ENCODE data around the gene MAP1B. TPM values are rescaled to one million over a fixed set of nuclear protein-coding genes. Genes with fewer than 3 reads are reported as not detected.

Gene MAP1B
- total RNA-seq, 1 experiment from 2014 or later = 8.9 TPM

DNA sequence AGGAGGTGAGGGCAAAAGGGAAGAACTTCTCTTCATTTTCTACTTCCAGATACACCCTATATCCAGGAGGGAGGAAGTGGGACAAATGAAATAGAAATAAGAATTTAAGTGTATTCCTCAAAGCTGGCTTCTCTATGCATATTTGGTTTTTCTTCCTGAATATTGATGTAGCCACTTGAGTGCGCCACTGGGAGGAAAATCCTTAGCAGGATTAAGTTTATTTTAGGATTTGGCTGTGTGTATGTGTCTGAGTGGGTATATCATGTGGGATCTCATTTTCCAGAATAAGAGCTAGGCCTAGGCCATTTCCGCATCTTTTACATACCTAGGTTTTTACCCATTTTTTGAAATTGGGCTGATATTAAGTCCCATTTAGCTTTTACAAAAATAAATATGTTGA, 42.5 kb downstream of the MAP1B start:
- no peaks in the 10 kb centered on the region for H3K9me2 ChIP-seq (ENCODE audit: insufficient read depth)
- CTCF ChIA-PET = interaction anchor here (1.6 to 1.7 kb wide), 2 partner anchors 99 to 158 kb away, joined by 5 to 7 read pairs; no protein-coding TSS in a partner anchor
- POLR2A ChIA-PET = no interaction called here
- no peaks in the 10 kb centered on the region for H3K27me3 ChIP-seq (ENCODE audit: insufficient read depth, low read length)
- no peak for TF ChIP-seq EGR1 (IDR thresholded peaks at IDR 0.05; ENCODE audit: low read depth)
- no peak for TF ChIP-seq CBX3 (IDR thresholded peaks at IDR 0.05; ENCODE audit: low read depth)
- peak; percentile 63 for TF ChIP-seq RAD21 (IDR thresholded peaks at IDR 0.05; ENCODE audit: low read depth)
- TF ChIP-seq JUND (IDR thresholded peaks at IDR 0.05) = no peak
- TF ChIP-seq SP1 (IDR thresholded peaks at IDR 0.05; ENCODE audit: low read depth) = no peak
- no peak for TF ChIP-seq ZNF274 (IDR thresholded peaks at IDR 0.05; ENCODE audit: low read depth, low read length)
- TF ChIP-seq FOSL1 (IDR thresholded peaks at IDR 0.05; ENCODE audit: low read depth) = no peak
- no peak for TF ChIP-seq CEBPB (IDR thresholded peaks at IDR 0.05; ENCODE audit: low read depth)
- peak in 2 of 3 experiments; percentile 30 to 49; a peak in 2 of 6 replicates for TF ChIP-seq CTCF (IDR thresholded peaks at IDR 0.05 in 2 of 3, conservative IDR thresholded peaks at IDR 0.05 in 1 of 3; ENCODE audit: borderline replicate concordance in 1 of 3, insufficient read depth in 1 of 3, low read depth in 2 of 3, low read length in 2 of 3)
- no peaks in the 10 kb centered on the region for H3K79me2 ChIP-seq (ENCODE audit: insufficient read depth, low read length)
- H2AFZ ChIP-seq (ENCODE audit: low read depth, low read length, poor library complexity, severe bottlenecking) = no peak overlapping the region
- H3K4me3 ChIP-seq (replicated peaks in 1 of 2; ENCODE audit: low read depth in 1 of 2, low read length in 2 of 2) = no peak overlapping the region
- ATAC-seq (0 out of 2 replicates have a peak, but pooled peaks have one; percentile 22), DNase-seq (ENCODE audit: low read depth, low spot score) (no peak)
- H3K9me3 ChIP-seq (ENCODE audit: control insufficient read depth in 1 of 2, insufficient read depth in 1 of 2, low read depth in 1 of 2, low read length in 2 of 2) = no peaks in the 10 kb centered on the region
- intact Hi-C loops (cut with micrococcal nuclease) = no loop called here
- no TSS peak for BruUV-seq (replicated peaks)
- H3K27ac ChIP-seq (ENCODE audit: low read depth, low read length) = no peak overlapping the region
- no peaks in the 10 kb centered on the region for H4K20me1 ChIP-seq (ENCODE audit: insufficient read depth)
- H3K4me1 ChIP-seq (ENCODE audit: control insufficient read depth in 1 of 2, insufficient read depth in 2 of 2, low read length in 2 of 2) = peaks cover 8 to 21% of the 10 kb centered on the region in 2 experiments; a peak in 3 of 4 replicates
- no peak overlapping the region for H3K9ac ChIP-seq (ENCODE audit: low read length)
- RAD21 ChIA-PET (ENCODE audit: low non-redundant PET in 1 of 2, low total read pairs in 2 of 2, uncharacterized antibody in 2 of 2, unreplicated experiment in 2 of 2) = interaction anchor here in 1 of 2 experiments (0.6 kb wide), 1 partner anchor 287 kb away, joined by 3 read pairs; no protein-coding TSS in a partner anchor
- no peaks in the 10 kb centered on the region for H3K36me3 ChIP-seq (ENCODE audit: control insufficient read depth in 1 of 2, insufficient read depth in 2 of 2, low read length in 2 of 2)
- no peak overlapping the region for H3K4me2 ChIP-seq (ENCODE audit: low read length)

GRCh38 chr5:72151169-72151568, 43.9 kb downstream of the MAP1B start:
- peaks cover 8 to 21% of the 10 kb centered on the region in 2 experiments; a peak in 3 of 4 replicates for H3K4me1 ChIP-seq (ENCODE audit: control insufficient read depth in 1 of 2, insufficient read depth in 2 of 2, low read length in 2 of 2)
- 0 out of 2 replicates have a peak overlapping the region, but pooled peaks have one; percentile 0 for H3K4me2 ChIP-seq (ENCODE audit: low read length)
- H3K36me3 ChIP-seq (ENCODE audit: control insufficient read depth in 1 of 2, insufficient read depth in 2 of 2, low read length in 2 of 2) = no peaks in the 10 kb centered on the region
- BruUV-seq (replicated peaks) = no TSS peak
- no peaks in the 10 kb centered on the region for H4K20me1 ChIP-seq (ENCODE audit: insufficient read depth)
- H2AFZ ChIP-seq (ENCODE audit: low read depth, low read length, poor library complexity, severe bottlenecking) = no peak overlapping the region
- ChIA-PET POLR2A (no interaction called here), RAD21 (ENCODE audit: low non-redundant PET in 1 of 2, low total read pairs in 2 of 2, uncharacterized antibody in 2 of 2, unreplicated experiment in 2 of 2) (no interaction called here), CTCF (no interaction called here)
- no peaks in the 10 kb centered on the region for H3K9me2 ChIP-seq (ENCODE audit: insufficient read depth)
- TF ChIP-seq FOSL1 (IDR thresholded peaks at IDR 0.05; ENCODE audit: low read depth) (no peak), POLR2A (IDR thresholded peaks at IDR 0.05; ENCODE audit: borderline replicate concordance, extremely low read depth, insufficient read depth, insufficient read length) (no peak), ZNF274 (IDR thresholded peaks at IDR 0.05; ENCODE audit: low read depth, low read length) (no peak), EGR1 (IDR thresholded peaks at IDR 0.05; ENCODE audit: low read depth) (no peak), ATF3 (IDR thresholded peaks at IDR 0.05) (no peak), TCF7L2 (IDR thresholded peaks at IDR 0.05; ENCODE audit: borderline replicate concordance, extremely low read depth, insufficient read depth, insufficient read length) (no peak)
- no peaks in the 10 kb centered on the region for H3K9me3 ChIP-seq (ENCODE audit: control insufficient read depth in 1 of 2, insufficient read depth in 1 of 2, low read depth in 1 of 2, low read length in 2 of 2)
- H3K27ac ChIP-seq (ENCODE audit: low read depth, low read length) = no peak overlapping the region
- ATAC-seq (no peak), DNase-seq (ENCODE audit: low read depth, low spot score) (no peak)
- H3K27me3 ChIP-seq (ENCODE audit: insufficient read depth, low read length) = no peaks in the 10 kb centered on the region
- intact Hi-C loops (cut with micrococcal nuclease) = no loop called here
- H3K79me2 ChIP-seq (ENCODE audit: insufficient read depth, low read length) = no peaks in the 10 kb centered on the region
- no peak overlapping the region for H3K9ac ChIP-seq (ENCODE audit: low read length)
- no peak overlapping the region for H3K4me3 ChIP-seq (replicated peaks in 1 of 2; ENCODE audit: low read depth in 1 of 2, low read length in 2 of 2)
